Endothelial cell of umbilical vein (primary cell): ENCODE data around the gene SART3. TPM values are rescaled to one million over a fixed set of nuclear protein-coding genes. Genes with fewer than 3 reads are reported as not detected.

Source experiments
- BruUV-seq: library from RNA; stranded (reverse); fragments of 400-500 nt; replicated peaks from 2 replicates; lab custom pipeline; 2021; lab: Mats Ljungman, UMichigan
- CTCF ChIA-PET: fragments of 300-600, 350-600 bp; sonication (Branson Sonifier 250); formaldehyde crosslinking; loops from one replicate; lab custom pipeline; 2021; ENCODE audit warnings: antibody characterized with exemption, inconsistent platforms; lab: Charles Lee
- POLR2A ChIA-PET: fragments of 300-600, 350-600 bp; sonication (Branson Sonifier 250); formaldehyde crosslinking; loops from one replicate; lab custom pipeline; 2021; ENCODE audit warnings: antibody characterized with exemption, inconsistent platforms; lab: Charles Lee
- DNase-seq: peaks from one replicate; pipeline ENCODE4 v3.0.0-alpha.2; 2011; ENCODE audit warnings: low read depth, low spot score
- FAIRE-seq: peaks from 2 replicates; lab custom pipeline; 2011; peaks lifted over from hg19 to GRCh38; lab: Jason Lieb, UNC
- H2AFZ ChIP-seq: 2 replicates; pipeline ENCODE4 v1.6.0; 2012; ENCODE audit warnings: low read depth, low read length, control low read depth, inconsistent platforms
- H3K27ac ChIP-seq: 2 replicates; pipeline ENCODE4 v1.5.1; 2011; ENCODE audit warnings: low read depth, mild to moderate bottlenecking, control low read depth, low read length, moderate library complexity; ENCODE audit not compliant: insufficient read depth
- H3K27me3 ChIP-seq, 2 experiments: 2 replicates each; pipeline versions ENCODE4 v1.6.0 to v1.6.1; 2011; ENCODE audit warnings: low read length in 2 of 2, mixed read lengths in 1 of 2; ENCODE audit not compliant: control insufficient read depth in 2 of 2, insufficient read depth in 2 of 2
- H3K36me3 ChIP-seq, 2 experiments: 2 replicates in 1 of 2; 3 replicates in 1 of 2; pipeline ENCODE4 v1.5.1; 2011; ENCODE audit warnings: low read length in 2 of 2, mild to moderate bottlenecking in 1 of 2, moderate library complexity in 1 of 2; ENCODE audit not compliant: control insufficient read depth in 2 of 2, insufficient read depth in 2 of 2; ENCODE audit errors: extremely low read depth in 1 of 2
- H3K4me1 ChIP-seq: 3 replicates; pipeline ENCODE4 v1.5.1; 2011; ENCODE audit warnings: mild to moderate bottlenecking, low read length; ENCODE audit not compliant: control insufficient read depth, insufficient read depth; ENCODE audit errors: extremely low read depth
- H3K4me2 ChIP-seq: 2 replicates; pipeline ENCODE4 v1.6.1; 2011; ENCODE audit warnings: low read length, control low read depth, mixed read lengths; ENCODE audit not compliant: insufficient read depth
- H3K4me3 ChIP-seq, 3 experiments: fragments of 200-600 bp in 1 of 3; sonication (generic), shearing (Covaris generic) in 1 of 3; replicated peaks in 1 of 3; 2 replicates each; pipeline ENCODE4 v1.5.1; 2011 to 2016; ENCODE audit warnings: control low read depth in 3 of 3, low read length in 3 of 3, mild to moderate bottlenecking in 2 of 3, inconsistent platforms in 1 of 3, low read depth in 1 of 3, moderate library complexity in 1 of 3; ENCODE audit not compliant: insufficient read depth in 1 of 3
- H3K79me2 ChIP-seq: 2 replicates; pipeline ENCODE4 v1.6.0; 2012; ENCODE audit warnings: low read length, inconsistent platforms; ENCODE audit not compliant: control insufficient read depth, insufficient read depth
- H3K9ac ChIP-seq: replicated peaks from 2 replicates; pipeline ENCODE3; 2011; ENCODE audit warnings: low read length, control low read depth; ENCODE audit not compliant: insufficient read depth; ENCODE audit errors: extremely low read depth
- H3K9me1 ChIP-seq: replicated peaks from 3 replicates; pipeline ENCODE4 v1.6.0; 2011; ENCODE audit warnings: mild to moderate bottlenecking, low read length; ENCODE audit not compliant: control insufficient read depth, insufficient read depth; ENCODE audit errors: extremely low read depth
- H3K9me3 ChIP-seq: replicated peaks from 2 replicates; pipeline ENCODE4 v1.5.1; 2012; ENCODE audit warnings: low read length, inconsistent platforms; ENCODE audit not compliant: control insufficient read depth, insufficient read depth
- H4K20me1 ChIP-seq: replicated peaks from 2 replicates; pipeline ENCODE3; 2011; ENCODE audit warnings: mild to moderate bottlenecking, low read length; ENCODE audit not compliant: control insufficient read depth, insufficient read depth; ENCODE audit errors: extremely low read depth
- CTCF ChIP-seq, 2 donors: IDR thresholded peaks; 1 replicate in 1 of 2; 2 replicates in 1 of 2; pipeline ENCODE4 v1.5.1; 2011; ENCODE audit warnings: low read length in 2 of 2, mild to moderate bottlenecking in 2 of 2, moderate library complexity in 2 of 2, control low read depth in 1 of 2, inconsistent platforms in 1 of 2, low read depth in 1 of 2; ENCODE audit not compliant: insufficient read depth in 1 of 2; ENCODE audit errors: extremely low read depth in 1 of 2
- EZH2 ChIP-seq: IDR thresholded peaks from 2 replicates; pipeline ENCODE4 v1.6.1; 2012; ENCODE audit warnings: borderline replicate concordance, low read depth, mild to moderate bottlenecking, moderate library complexity, low read length, inconsistent platforms; ENCODE audit not compliant: severe bottlenecking
- FOS ChIP-seq: IDR thresholded peaks from 2 replicates; pipeline ENCODE4 v1.6.1; 2011; ENCODE audit warnings: mild to moderate bottlenecking, low read length, moderate library complexity, borderline replicate concordance; ENCODE audit not compliant: insufficient read depth
- GATA2 ChIP-seq: IDR thresholded peaks from 2 replicates; pipeline ENCODE4 v1.7.0; 2011; ENCODE audit warnings: low read depth, mild to moderate bottlenecking, moderate library complexity, mixed read lengths, low read length; ENCODE audit not compliant: insufficient read length, insufficient read depth
- JUN ChIP-seq: IDR thresholded peaks from 2 replicates; pipeline ENCODE4 v1.6.1; 2011; ENCODE audit warnings: borderline replicate concordance, low read depth; ENCODE audit not compliant: insufficient read length, insufficient read depth
- MAX ChIP-seq: IDR thresholded peaks from 2 replicates; pipeline ENCODE4 v1.6.1; 2011; ENCODE audit not compliant: insufficient read depth, insufficient read length
- MYC ChIP-seq: IDR thresholded peaks from one replicate; pipeline ENCODE4 v1.6.1; 2011; ENCODE audit warnings: mild to moderate bottlenecking, low read depth, low read length
- POLR2A ChIP-seq: IDR thresholded peaks from 2 replicates; pipeline ENCODE4 v1.6.1; 2012; ENCODE audit warnings: low read depth, mild to moderate bottlenecking, control low read depth, low read length
- POLR2AphosphoS5 ChIP-seq: IDR thresholded peaks from 2 replicates; pipeline ENCODE4 v1.6.1; 2012; ENCODE audit warnings: low read depth, mild to moderate bottlenecking, control low read depth, low read length, moderate library complexity; ENCODE audit not compliant: insufficient read depth
- dilution Hi-C: fragments of 300-500 bp; cut with MboI; formaldehyde crosslinking; loops from one replicate; pipeline ENCODE4 v1.15.0; 2019; ENCODE audit warnings: low sequenced_read_pairs; ENCODE audit not compliant: extremely low pct_ligation_motif_present
- intact Hi-C: fragments of 100-400 bp; cut with micrococcal nuclease; formaldehyde crosslinking; loops from one replicate; pipeline ENCODE4 v1.10.0; 2022
- polyA plus RNA-seq, 4 experiments: library from polyadenylated mRNA; depleted of rRNA in 3 of 4; stranded (reverse) in 3 of 4; unstranded in 1 of 4; fragments of >200 nt; gene quantifications; 2 replicates each; pipeline versions ENCODE4 v1.2.1 to v1.2.3, GENCODE V29; 2011 to 2012; ENCODE audit warnings: missing spikeins in 1 of 4
- total RNA-seq: library from RNA; stranded (reverse); gene quantifications from 2 replicates; pipeline ENCODE4 v1.2.3, GENCODE V29; 2021

SART3 gene
- total and polyA plus RNA-seq, 2 donors (not counting 3 experiments of a cell fraction or from before 2014, with no cell fraction given), result 13.9 to 50.7 TPM

GRCh38 chr12:108599948-108600701, 39.2 kb upstream of the SART3 start:
- Histone ChIP-seq H3K9ac (no peak overlapping the region), H3K36me3 (no peaks in the 10 kb centered on the region), H3K27ac (no peak overlapping the region), H3K9me1 (no peaks in the 10 kb centered on the region), H3K27me3 (no peaks in the 10 kb centered on the region), H4K20me1 (no peaks in the 10 kb centered on the region), H3K79me2 (no peaks in the 10 kb centered on the region), H3K9me3 (no peaks in the 10 kb centered on the region), H3K4me1 (no peaks in the 10 kb centered on the region), H3K4me2 (no peak overlapping the region), H2AFZ (no peak overlapping the region), H3K4me3 (no peak overlapping the region)
- POLR2A ChIA-PET, result interaction anchor here (0.6 kb wide), 1 partner anchor 42 kb away, joined by 5 read pairs; no protein-coding TSS in a partner anchor
- intact Hi-C loops (no loop called here), dilution Hi-C loops (no loop called here)
- no TSS peak for BruUV-seq
- CTCF ChIA-PET, result interaction anchor here (0.6 to 1.6 kb wide), 2 partner anchors 18 to 208 kb away, joined by 3 to 8 read pairs; no protein-coding TSS in a partner anchor
- no peak for TF ChIP-seq MYC
- no peak for TF ChIP-seq FOS
- no peak for TF ChIP-seq EZH2
- TF ChIP-seq CTCF (IDR thresholded peaks at IDR 0.05; ENCODE audit: extremely low read depth in 1 of 2, insufficient read depth in 1 of 2, low read depth in 1 of 2, low read length in 2 of 2), result no peak
- no peak for TF ChIP-seq POLR2A
- TF ChIP-seq POLR2AphosphoS5, result no peak
- no peak for TF ChIP-seq MAX
- TF ChIP-seq GATA2, result no peak
- no peak for TF ChIP-seq JUN
- FAIRE-seq (no peak), DNase-seq (no peak)
